ENCODE measurements around the gene SCLY. TPM values are rescaled to one million over a fixed set of nuclear protein-coding genes. Genes with fewer than 3 reads are reported as not detected.

The SCLY gene
- total and polyA plus RNA-seq, 2 experiments from 2014 or later: 16.6 to 25.2 TPM

- DNase-seq (ENCODE audit: low read depth in 1 of 2, low spot score in 1 of 2): no peak
- TF ChIP-seq CTCF (IDR thresholded peaks at IDR 0.05; ENCODE audit: low read depth, low read length): no peak
- Histone ChIP-seq H3K9me3 (ENCODE audit: low read depth) (no peaks in the 10 kb centered on the region), H3K4me3 (no peak overlapping the region), H3K27ac (no peak overlapping the region), H3K36me3 (peaks cover 24% of the 10 kb centered on the region), H3K4me1 (ENCODE audit: low read depth) (no peaks in the 10 kb centered on the region), H3K27me3 (no peaks in the 10 kb centered on the region)
Measured at GRCh38 chr2:238067939-238068338, 7.1 kb downstream of the SCLY start.

- H3K4me3 ChIP-seq: no peak overlapping the region
- TF ChIP-seq CTCF (IDR thresholded peaks at IDR 0.05; ENCODE audit: low read depth, low read length): no peak
- peaks cover 24% of the 10 kb centered on the region for H3K36me3 ChIP-seq
- no peaks in the 10 kb centered on the region for H3K9me3 ChIP-seq (ENCODE audit: low read depth)
- no peaks in the 10 kb centered on the region for H3K4me1 ChIP-seq (ENCODE audit: low read depth)
- no peak overlapping the region for H3K27ac ChIP-seq
- DNase-seq (ENCODE audit: low read depth in 1 of 2, low spot score in 1 of 2): no peak
- H3K27me3 ChIP-seq: no peaks in the 10 kb centered on the region
Measured at GRCh38 chr2:238069021-238069709, 8.4 kb downstream of the SCLY start.

DNA sequence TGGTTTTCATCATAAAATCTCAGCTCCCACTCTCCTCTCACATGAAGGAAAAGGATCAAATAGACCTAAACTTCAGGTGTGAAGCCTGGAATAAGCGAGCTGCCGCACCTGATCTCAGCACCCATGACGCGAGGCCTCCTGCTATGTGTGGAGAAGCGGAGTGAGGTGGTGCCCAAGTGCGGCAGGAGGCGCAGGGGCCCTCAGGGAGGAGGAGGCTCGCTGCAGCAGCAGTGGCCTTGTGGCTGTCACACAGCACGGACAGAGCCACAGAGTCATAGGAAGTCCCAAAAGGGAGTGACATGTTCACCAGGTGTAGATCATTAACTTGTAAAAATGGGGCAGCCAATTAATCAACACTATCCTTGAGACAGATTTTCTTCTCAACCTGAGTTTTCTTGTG is 9.1 kb downstream of the SCLY start:
- DNase-seq (ENCODE audit: low read depth in 1 of 2, low spot score in 1 of 2): no peak
- Histone ChIP-seq H3K4me3 (no peak overlapping the region), H3K27ac (no peak overlapping the region), H3K36me3 (peaks cover 22% of the 10 kb centered on the region), H3K9me3 (ENCODE audit: low read depth) (no peaks in the 10 kb centered on the region), H3K4me1 (ENCODE audit: low read depth) (no peaks in the 10 kb centered on the region), H3K27me3 (no peaks in the 10 kb centered on the region)
- no peak for TF ChIP-seq CTCF (IDR thresholded peaks at IDR 0.05; ENCODE audit: low read depth, low read length)

DNA sequence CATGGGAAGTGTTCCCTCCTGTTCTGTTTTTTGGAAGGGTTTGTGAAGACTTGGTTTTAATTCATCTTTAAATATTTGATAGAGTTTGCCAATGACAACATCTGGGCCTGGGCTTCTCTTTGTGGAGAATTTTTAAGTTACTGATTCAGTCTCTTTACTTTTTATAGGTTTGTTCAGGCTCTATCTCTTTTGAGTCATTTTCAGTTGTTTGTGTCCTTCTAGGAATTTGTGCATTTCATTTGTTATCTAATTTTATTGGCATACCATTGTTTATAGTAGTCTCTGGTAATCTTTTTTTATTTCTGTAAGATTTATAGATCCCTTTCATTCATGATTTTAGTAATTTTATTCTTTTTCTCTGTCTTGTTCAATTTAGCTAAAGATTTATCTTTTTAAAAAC is 14.6 kb downstream of the SCLY start:
- H3K4me3 ChIP-seq: no peak overlapping the region
- no peaks in the 10 kb centered on the region for H3K27me3 ChIP-seq
- no peak overlapping the region for H3K27ac ChIP-seq
- no peaks in the 10 kb centered on the region for H3K4me1 ChIP-seq (ENCODE audit: low read depth)
- no peak for DNase-seq (ENCODE audit: low read depth in 1 of 2, low spot score in 1 of 2)
- H3K9me3 ChIP-seq (ENCODE audit: low read depth): no peaks in the 10 kb centered on the region
- TF ChIP-seq CTCF (IDR thresholded peaks at IDR 0.05; ENCODE audit: low read depth, low read length): no peak
- no peaks in the 10 kb centered on the region for H3K36me3 ChIP-seq

DNA sequence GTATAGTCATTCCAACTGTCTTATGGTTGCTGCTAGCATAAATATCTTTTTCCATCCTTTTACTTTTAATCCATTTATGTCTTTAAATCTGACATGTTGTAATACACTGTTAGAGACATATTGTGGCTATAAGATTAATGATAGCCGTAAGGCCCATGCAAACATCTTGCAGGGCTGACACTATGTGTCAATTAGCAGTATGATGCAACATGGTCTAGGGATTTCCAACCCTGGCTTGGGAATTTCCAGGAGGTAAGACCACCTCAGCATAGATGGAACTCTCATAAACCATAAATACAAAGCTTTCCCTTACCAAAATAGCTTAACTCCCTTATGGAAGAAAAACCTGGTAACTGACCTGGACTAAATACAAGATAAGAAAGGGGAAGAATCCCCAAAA is 16.5 kb downstream of the SCLY start:
- no peak for DNase-seq (ENCODE audit: low read depth in 1 of 2, low spot score in 1 of 2)
- Histone ChIP-seq H3K4me3 (no peak overlapping the region), H3K27me3 (no peaks in the 10 kb centered on the region), H3K9me3 (ENCODE audit: low read depth) (no peaks in the 10 kb centered on the region), H3K36me3 (no peaks in the 10 kb centered on the region), H3K4me1 (ENCODE audit: low read depth) (no peaks in the 10 kb centered on the region), H3K27ac (no peak overlapping the region)
- no peak for TF ChIP-seq CTCF (IDR thresholded peaks at IDR 0.05; ENCODE audit: low read depth, low read length)
